GM18526 (cell line): ENCODE measurements around the gene INHBB.

Experiments
- POLR2A ChIP-seq: IDR thresholded peaks from 3 replicates; pipeline ENCODE4 v1.6.1; 2011; ENCODE audit not compliant: insufficient read length; ENCODE audit errors: extremely low read depth

INHBB gene

DNA sequence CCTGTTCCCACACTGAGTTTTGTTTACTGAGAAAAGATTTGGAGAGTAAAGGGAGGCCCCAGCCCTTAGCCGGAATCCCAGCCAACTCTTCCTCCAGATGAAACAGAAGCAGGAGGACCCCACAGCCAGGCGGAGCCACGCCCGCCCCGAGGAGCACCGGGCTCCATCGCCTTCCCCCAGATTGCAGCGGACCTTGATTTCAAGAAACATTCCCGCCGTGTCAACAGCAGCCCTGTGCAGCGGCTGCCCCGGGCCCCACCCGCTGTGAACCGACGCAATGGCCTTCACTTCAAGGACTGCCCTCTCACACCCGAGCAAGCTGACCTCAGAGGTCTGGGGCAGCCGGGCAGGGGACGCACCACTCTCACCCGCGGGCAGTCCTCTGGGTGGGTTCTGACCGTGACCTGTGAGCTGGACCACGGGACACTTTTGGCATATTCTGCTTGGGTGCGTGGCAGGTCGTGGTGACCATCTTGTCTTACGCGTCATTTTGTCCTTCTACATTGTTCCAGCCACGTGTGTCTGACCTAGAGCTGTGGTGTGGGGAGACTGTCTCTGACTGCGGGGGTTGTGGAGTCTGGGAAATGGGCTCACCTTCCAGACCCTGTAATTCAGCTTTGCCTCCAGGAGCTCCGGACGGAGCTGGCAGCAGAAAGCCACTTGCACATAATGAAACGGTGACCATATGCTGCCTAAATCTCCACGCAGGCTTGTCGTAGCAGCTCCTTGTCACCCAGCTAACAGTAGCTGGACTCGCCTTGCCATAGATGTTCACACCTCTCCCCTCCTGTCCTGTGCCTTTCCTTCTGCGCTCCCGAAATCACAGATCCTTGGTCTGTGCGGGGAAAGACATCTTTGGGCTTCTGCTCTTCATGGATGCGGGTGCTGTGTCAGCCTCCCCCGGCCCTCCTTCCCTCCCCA, 32.0 kb upstream of the INHBB start:
- TF ChIP-seq POLR2A: no peak

DNA sequence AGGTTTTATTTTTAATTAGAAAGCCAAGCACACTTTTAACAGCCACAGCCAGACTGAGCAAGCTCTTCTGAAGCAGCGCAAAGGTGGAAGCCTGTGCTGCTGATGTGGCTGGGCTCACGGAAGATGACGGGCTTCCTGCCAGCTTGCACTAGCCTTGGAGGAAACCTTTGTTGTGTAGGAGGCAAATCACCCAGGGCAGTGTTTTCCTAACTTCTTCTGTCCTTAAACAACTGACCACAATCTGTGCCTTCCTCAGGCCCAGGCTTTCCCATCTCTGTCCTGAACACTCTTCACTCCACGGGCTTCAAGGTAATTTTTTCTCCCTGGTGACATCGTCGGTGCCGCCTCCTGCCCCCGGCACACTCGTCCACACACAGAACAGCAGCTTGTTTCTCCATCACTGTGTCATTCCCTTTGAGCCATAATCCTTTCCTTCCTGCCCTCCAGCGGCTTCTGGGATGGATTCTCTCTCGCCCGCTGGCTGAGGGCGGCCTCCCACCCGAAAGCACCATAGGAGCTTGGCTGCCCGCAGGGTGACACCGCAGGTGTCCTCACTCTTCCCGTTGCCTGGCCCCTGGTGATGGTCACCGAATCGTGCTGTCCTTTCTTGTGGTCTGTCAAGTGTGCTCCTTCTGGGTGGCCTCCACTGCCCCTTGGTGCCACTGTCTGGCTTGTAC, 31.1 kb upstream of the INHBB start:
- no peak for TF ChIP-seq POLR2A

DNA sequence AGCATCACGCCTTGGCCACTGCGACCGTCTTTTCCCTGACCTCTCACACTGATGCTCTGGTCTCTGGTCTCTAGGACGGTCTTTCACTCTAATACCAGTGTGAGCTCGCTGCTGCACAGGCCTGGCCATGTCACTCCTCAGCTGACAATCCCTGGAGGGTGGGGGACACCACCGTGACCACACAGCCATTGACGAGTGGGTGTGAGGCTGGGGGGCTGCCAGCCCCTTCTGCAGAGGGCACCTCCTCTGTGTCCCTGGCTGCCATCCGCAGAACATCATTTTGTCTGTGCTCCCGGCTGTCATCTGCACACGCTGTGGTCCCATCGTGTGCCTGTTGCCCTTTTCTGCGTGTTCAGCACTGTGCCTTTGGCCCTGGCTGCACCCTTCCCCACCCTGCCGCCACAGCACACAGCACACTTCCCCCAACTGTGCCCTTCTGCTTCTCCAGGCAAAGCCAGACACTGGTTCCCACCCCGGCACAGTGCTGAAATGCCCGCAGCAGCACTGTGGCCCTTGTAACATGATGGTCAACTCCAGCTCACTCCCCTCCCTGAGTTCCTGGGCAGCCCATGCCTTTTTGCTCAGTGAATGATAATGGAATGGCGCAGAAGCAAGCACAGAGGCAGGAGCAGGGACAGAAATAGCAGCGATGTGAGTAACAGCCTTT, 30.4 kb upstream of the INHBB start:
- TF ChIP-seq POLR2A: no peak

DNA sequence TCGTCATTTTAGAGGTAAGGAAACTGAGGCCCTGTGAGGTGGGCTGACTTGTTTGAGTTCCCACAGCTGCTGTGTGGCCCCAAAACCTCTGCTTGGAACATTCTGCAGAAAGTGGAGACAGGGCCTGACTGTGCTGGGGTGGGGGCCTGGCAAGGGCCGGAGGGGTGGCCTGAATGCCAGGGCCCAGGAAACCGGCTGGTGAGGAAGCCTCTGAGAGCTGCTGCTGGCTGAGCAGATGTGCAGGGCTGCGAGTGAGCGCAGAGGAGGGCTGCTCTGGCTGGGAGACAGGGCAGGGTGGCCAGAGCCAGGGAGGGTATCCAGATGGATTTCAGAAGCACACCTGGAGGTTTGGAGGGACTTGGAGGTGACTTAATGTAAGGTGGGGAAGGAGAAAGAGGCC, 29.9 kb upstream of the INHBB start:
- TF ChIP-seq POLR2A: no peak

DNA sequence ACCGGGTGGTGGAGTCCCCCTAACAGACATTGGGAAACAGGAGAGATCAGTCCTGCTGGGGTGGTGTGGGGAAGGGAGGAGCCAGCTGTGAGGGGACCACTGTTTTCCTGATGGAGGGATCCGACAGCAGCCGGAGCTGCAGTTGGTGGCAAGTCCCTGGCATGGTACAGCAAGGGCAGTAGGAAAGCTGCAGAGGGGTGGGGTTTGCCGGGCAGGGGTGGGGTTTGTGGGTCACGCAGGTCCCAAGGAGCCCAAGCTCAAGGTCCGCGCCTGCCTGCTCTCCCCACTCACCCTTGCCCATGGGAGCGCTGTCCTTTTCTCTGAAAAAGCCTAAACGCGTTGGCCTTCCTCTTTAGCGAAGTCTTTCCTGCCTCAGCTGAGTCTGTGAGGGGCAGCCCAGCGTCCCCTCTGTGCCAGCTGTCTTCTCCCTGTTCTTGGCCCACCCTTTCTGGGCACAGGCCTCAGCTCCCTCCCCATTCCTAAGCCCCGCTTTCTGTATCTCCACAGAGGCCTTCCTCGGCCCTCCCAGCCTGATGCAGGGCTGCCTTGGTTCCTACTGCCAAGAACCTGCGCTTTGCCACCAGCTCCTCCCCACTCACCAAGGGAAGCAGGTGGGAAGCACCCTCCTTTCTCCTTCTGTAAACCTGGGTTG, 29.3 kb upstream of the INHBB start:
- TF ChIP-seq POLR2A: no peak

DNA sequence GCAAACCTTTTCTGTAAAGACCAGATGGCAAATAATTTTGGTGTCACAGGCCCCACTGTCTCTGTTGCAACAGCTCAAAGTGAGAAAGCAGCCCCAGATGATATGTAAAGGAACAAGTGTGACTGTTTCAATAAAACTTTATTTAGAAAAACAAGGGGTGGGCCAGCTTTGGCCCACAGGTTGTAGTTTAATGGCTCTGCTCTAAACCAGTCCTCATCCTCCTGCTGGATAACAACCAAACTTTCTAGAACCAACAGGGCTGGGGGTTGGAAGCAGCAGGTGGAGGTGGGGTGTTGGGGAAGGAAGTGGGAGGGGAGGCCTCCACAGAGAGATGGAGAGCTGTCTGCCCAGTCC, 28.8 kb upstream of the INHBB start:
- TF ChIP-seq POLR2A: no peak

DNA sequence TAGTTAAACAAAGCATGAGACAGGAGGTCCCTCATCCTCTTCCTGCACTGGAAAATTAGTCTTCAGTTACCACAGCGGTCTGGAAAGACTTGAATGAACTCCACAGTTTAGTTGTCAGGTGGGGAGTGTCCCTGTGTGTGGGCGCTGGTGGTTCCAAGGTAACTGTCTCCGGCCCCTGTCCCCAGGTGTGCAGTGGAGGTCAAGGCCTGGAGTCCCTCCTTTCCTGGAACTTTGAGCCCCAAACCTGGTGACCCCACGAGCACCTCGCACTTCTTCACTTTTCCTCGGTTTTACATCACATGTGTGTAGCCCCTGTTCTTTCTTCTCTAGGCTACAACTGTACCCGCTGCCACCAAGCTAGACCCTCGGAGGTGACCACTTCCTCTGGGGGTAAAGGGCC, 28.0 kb upstream of the INHBB start:
- TF ChIP-seq POLR2A: no peak

DNA sequence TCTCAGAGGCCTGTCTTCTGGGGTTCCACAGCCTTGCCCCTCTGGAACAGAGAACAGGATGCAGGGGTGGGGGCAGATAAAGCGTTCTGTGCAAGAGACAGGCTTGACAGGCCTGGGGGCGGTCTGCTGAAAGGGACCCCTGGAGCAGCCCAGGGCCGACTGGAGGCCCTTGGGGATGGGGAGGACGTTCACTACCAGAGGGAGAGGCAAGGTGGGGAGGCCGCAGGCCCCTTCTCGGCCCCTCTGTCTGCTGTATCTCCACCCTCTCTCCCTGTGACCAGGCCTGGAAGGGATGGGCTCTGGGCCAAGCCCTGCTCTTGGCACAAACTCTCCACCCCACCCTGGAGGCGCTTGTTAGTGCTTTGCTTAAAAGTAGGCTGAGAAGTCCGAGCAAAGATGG, 27.3 kb upstream of the INHBB start:
- TF ChIP-seq POLR2A: no peak

DNA sequence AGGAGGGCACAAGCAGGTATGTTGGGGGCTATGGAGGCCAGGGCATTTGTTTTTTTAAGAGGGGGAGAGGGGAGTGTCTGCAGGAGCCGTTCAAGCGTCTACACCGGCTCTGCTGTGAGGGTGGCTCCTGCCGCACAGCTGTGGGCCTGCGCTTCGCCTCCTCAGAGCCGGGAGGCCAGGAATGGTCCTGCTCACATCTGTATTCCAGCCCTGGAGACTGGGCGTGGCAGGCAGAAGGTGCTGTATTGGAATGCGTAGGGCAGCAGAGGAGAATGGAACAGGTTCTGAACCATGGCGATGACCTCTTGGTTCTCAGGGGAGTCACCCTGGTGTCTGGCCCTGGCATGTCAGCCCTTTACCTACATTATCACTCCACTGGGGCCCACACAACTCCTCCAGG, 26.8 kb upstream of the INHBB start:
- TF ChIP-seq POLR2A: no peak

DNA sequence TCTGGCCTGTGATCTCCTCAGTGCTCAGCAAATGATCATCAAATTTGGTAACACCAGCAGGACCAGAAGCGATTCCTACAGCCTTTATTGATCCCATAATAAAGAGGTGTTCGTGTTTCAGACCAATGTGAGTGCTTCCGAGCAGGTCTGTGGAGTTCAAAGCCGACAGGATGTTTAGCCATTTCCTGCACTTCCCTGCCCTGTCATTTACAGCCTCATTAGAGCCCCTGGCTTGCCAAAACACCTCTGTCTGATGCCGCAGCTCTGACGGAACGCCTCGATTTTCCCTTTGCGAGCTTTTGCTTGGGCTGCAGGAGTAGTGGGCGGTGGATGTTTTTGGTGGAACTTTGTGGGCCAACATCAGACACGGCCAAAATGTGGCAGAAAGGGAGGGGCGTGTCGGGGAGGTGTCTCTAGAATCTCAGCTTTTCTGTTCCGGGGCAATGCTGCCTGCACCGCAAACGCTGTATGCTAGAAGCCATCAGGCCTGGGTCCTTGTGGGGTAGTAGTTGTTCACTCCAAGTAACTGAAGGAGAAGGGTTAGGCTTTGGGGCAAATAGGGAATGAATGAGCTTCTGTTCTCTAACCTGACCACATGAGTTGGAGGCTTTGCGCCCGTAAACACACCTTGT, 26.1 kb upstream of the INHBB start:
- TF ChIP-seq POLR2A: no peak

DNA sequence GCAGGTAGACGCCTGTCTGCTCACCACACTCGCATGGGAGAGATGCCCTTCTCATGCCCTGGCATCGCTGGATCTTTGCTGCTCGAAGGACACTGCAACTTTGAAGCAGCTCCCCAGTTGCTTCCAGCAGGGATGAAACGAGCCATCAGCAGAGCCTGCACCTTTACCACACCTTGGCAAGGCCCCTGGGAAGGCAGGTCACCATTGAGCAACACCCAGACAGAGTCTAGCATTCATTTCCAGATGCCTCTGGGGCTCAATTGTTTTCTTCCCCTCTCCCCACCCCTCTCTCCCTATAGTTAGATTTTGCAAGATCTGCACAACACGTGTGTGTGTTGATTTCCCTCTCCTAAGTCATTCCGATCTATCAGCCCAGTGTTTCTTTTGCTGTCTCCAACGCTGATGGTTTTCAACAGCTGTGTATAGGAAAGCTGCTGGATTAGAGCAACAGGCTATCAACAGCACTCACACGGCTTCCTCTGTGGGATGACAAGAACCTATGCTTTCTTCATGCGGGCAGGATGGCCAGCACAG, 25.6 kb upstream of the INHBB start:
- TF ChIP-seq POLR2A: no peak

DNA sequence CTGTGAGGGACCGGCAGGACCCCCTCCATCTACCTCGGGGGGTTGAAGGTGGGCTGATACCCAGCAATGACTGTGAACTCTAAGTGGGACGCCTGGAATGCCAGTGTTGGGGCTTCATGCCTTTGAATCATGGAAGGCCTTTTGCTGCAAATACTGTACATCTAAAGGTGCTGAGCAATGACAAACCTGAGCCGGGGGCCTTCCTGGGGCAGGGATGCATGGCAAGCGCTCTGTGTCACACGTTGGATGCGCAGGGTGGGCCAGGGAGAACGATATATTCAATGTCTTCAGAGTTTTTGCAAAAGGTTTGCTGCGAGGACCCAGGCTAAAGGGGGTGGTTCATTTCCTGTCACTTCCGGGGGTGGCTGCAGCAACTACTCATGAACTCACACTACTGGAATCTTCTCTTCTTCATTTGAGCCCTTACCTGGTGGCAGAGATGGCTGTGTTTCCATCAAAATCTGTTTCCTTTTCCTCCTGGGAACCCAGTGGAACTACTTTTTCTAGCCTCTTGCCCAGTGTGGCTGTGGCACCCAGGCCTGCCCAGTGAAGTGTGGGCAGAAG, 24.1 kb upstream of the INHBB start:
- no peak for TF ChIP-seq POLR2A

DNA sequence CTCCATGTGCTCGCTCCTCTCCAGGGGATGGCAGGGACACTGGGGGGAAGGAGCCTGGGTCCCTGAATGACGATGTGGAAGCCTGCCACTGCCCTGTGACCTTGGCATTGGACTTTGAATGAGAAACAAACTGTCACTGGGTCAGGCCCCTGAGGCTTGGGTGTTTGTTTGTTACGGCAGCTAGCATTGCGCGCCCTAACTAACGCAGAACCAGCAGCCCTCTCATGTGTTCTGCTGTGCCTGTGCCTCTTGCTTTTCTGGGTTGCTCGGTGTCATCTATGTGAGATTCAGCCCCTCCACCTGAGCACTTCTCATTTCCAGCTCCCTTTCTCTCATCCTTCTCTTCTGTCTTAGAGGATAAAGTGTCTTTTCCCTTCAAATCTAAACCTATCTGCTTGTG, 23.6 kb upstream of the INHBB start:
- no peak for TF ChIP-seq POLR2A

DNA sequence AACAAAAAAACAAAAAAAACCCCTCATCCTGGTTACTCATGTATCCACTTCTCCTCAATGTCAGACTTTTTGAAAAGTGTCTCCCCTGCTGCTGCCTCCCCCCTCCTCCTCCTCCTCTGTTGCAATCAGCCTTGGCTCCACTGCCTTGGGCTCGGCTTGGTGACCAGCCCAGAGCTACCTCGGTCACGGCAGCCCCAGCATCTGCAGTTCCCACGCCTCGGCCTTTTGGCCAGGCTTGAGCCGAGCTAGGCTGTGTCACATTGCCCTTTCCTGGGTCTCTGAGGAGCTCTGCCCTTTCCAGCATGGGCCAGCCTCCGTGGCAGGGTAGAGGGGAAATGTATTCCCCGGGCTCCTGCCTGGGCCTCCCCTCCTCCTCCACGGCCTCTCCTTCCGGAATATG, 22.7 kb upstream of the INHBB start:
- no peak for TF ChIP-seq POLR2A
